Hippocampal formation (tissue), 2 donors: ENCODE results near the gene SLC5A5.

Experiments
- DNase-seq, 2 donors: peaks; one replicate each; lab custom pipeline; 2025; lab: John Stamatoyannopoulos, UW

The SLC5A5 gene

GRCh38 chr19:17847538-17848366 lies 24.0 kb upstream of the SLC5A5 start, which contains the start of gene JAK3:
Gene JAK3 (minus strand): TSS chr19:17847982. CDS start chr19:17844417, 3,565 bp downstream.
- DNase-seq = peak in 1 of 2 donors; percentile 48

- no peak for DNase-seq
These were observed 23.0 kb upstream of the SLC5A5 start for GRCh38 chr19:17848595-17849292.

GRCh38 chr19:17854061-17854460 lies 17.7 kb upstream of the SLC5A5 start:
- no peak for DNase-seq

GRCh38 chr19:17855280-17856152 lies 16.2 kb upstream of the SLC5A5 start:
- DNase-seq = peak; percentile 25 to 66

GRCh38 chr19:17859533-17860330 lies 12.0 kb upstream of the SLC5A5 start, which contains the start of gene RPL18A:
Gene RPL18A (plus strand): TSS chr19:17859910. CDS start chr19:17859957, 47 bp downstream.
- peak; percentile 98 to 99 for DNase-seq

GRCh38 chr19:17860331-17860992 lies 11.3 kb upstream of the SLC5A5 start:
- no peak for DNase-seq

- no peak for DNase-seq
These were observed 10.8 kb upstream of the SLC5A5 start for GRCh38 chr19:17860993-17861360.

GRCh38 chr19:17861542-17862402 lies 10.0 kb upstream of the SLC5A5 start:
- no peak for DNase-seq

GRCh38 chr19:17862711-17863519 lies 8.8 kb upstream of the SLC5A5 start:
- no peak for DNase-seq

GRCh38 chr19:17863520-17864182 lies 8.1 kb upstream of the SLC5A5 start:
- DNase-seq = no peak

GRCh38 chr19:17865364-17866311 lies 6.1 kb upstream of the SLC5A5 start:
- no peak for DNase-seq

- DNase-seq = no peak
These were observed 5.3 kb upstream of the SLC5A5 start for GRCh38 chr19:17866312-17866963.

GRCh38 chr19:17866964-17867486 lies 4.7 kb upstream of the SLC5A5 start:
- DNase-seq = no peak

- no peak for DNase-seq
These were observed 3.1 kb upstream of the SLC5A5 start for GRCh38 chr19:17868669-17869068.

GRCh38 chr19:17869114-17869608 lies 2.6 kb upstream of the SLC5A5 start:
- DNase-seq = no peak
